IMR-90 (cell line): ENCODE measurements around the gene MTLN.

ENCODE experiments used
- CTCF ChIP-seq: conservative IDR thresholded peaks from 2 replicates; pipeline ENCODE4 v1.5.1; 2012; ENCODE audit warnings: mild to moderate bottlenecking, low read depth, low read length, improper control_type of control experiment
- MAZ ChIP-seq: IDR thresholded peaks from 2 replicates; pipeline ENCODE4 v1.6.1; 2012; ENCODE audit warnings: low read depth, mild to moderate bottlenecking, low read length, improper control_type of control experiment, moderate library complexity, borderline replicate concordance

- TF ChIP-seq CTCF (no peak), MAZ (no peak)
Measured at GRCh38 chr2:110170102-110170501, 42.2 kb downstream of the MTLN start.
